ENCODE results near the gene UBAC2.

Gene UBAC2

GRCh38 chr13:99367106-99367616 is 166.5 kb downstream of the UBAC2 start:
- Histone ChIP-seq H3K36me3 (ENCODE audit: insufficient read depth, low read length) (no peaks in the 10 kb centered on the region), H3K79me2 (ENCODE audit: control insufficient read depth, insufficient read depth, low read length, unreplicated experiment) (no peaks in the 10 kb centered on the region), H3K27ac (ENCODE audit: low read depth, low read length) (no peak overlapping the region), H2AFZ (ENCODE audit: low read length, unreplicated experiment) (no peak overlapping the region), H3K27me3 (ENCODE audit: insufficient read depth, low read length) (no peaks in the 10 kb centered on the region), H3K4me1 (ENCODE audit: control insufficient read depth, insufficient read depth, low read length, unreplicated experiment) (no peaks in the 10 kb centered on the region), H3K4me3 (ENCODE audit: low read depth, low read length) (no peak overlapping the region)

DNA sequence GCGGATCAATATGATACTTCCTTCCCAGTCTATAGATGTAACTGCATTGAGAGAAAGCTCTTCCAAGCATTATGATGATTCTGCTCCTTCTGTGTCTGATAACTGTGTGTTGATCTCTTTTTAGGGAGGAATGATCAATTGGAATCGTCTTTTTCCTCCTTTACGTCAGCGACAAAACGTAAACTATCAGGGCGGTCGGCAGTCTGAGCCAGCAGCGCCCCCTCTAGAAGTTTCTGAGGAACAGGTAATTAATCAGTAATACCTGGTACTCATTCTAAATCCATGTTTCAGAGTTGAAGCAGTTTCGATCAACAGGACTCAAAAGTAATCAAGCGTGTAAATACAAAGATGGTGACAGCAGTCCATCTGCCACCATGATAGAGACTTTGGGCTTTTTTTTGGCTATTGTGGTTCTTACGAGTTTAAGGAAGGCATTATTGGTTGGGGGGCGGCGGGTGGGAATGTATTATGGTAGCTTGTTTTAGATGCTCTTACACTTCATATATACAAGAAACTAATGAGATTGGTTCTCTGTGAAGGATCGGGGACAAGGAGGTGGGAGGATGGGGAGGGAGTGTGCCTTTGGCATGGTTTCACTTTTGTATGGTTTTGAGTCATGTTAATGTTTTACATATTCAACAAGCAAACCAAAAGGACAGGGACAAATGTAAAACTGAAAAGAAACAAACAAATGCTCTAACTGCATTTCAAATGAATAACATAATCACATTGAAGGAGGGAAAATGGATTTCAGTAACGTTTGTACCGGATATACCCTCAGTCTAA is 167.2 kb downstream of the UBAC2 start:
- Histone ChIP-seq H3K36me3 (ENCODE audit: insufficient read depth, low read length) (no peaks in the 10 kb centered on the region), H3K4me3 (ENCODE audit: low read depth, low read length) (no peak overlapping the region), H2AFZ (ENCODE audit: low read length, unreplicated experiment) (no peak overlapping the region), H3K4me1 (ENCODE audit: control insufficient read depth, insufficient read depth, low read length, unreplicated experiment) (no peaks in the 10 kb centered on the region), H3K27ac (ENCODE audit: low read depth, low read length) (no peak overlapping the region), H3K27me3 (ENCODE audit: insufficient read depth, low read length) (no peaks in the 10 kb centered on the region), H3K79me2 (ENCODE audit: control insufficient read depth, insufficient read depth, low read length, unreplicated experiment) (no peaks in the 10 kb centered on the region)

DNA sequence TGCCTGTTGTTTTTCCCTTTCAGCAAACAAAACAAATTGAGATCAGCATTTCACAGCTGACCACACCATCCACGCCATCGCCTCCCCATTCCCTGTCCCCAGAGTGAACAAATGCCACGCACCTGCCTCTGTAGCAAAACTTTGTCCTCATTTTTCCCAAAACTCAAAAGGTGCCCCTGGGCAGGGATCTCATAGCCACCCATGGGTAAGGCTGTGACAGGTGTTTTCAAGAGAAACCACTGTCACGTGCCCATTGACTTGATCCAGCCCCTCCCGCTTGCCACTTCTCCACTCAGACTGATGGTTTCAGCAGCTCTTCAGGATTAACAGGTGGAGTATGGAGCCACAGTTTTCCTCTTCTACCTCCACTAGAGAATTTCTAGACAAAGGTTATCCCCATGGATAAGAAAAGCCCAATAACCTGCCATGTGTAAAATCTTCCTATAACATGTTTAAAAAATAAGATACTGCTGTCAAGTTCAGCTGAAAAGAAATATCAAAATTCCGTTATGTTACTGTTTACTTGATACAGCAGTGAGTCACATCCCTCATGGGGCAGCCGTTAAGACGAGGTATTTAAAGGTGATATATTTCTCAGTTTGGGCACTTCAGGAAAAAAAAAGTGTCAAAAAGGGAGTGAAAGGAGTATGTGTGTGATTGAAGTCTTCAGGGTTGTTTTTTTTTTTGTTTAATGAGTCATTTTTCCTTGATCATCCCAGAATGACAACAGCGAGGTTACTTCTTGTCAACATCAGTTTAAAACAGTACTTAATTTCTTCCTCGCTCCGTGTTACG is 170.0 kb downstream of the UBAC2 start:
- Histone ChIP-seq H3K79me2 (ENCODE audit: control insufficient read depth, insufficient read depth, low read length, unreplicated experiment) (no peaks in the 10 kb centered on the region), H3K4me3 (ENCODE audit: low read depth, low read length) (no peak overlapping the region), H3K27ac (ENCODE audit: low read depth, low read length) (no peak overlapping the region), H2AFZ (ENCODE audit: low read length, unreplicated experiment) (no peak overlapping the region), H3K4me1 (ENCODE audit: control insufficient read depth, insufficient read depth, low read length, unreplicated experiment) (no peaks in the 10 kb centered on the region), H3K27me3 (ENCODE audit: insufficient read depth, low read length) (no peaks in the 10 kb centered on the region), H3K36me3 (ENCODE audit: insufficient read depth, low read length) (no peaks in the 10 kb centered on the region)

DNA sequence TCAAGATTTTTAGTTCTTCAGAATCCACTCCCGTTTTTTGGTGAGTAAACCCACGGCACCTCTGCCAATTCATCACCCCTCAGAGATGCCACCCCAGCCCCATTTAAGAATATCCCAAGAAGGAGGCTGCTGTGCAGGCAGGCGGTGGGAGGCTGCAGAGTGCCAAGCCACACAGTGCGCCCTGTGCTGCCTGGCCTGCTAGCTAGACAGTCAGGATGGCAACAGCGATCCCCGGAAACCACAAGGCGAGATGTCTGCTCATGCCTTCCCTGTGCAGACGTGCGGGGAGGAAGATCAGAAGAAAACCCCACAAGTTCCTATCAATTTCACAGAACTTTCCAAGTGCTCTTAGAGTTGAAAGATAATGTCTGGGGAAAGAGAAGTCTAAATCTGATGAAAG is 171.3 kb downstream of the UBAC2 start:
- Histone ChIP-seq H3K27me3 (ENCODE audit: insufficient read depth, low read length) (no peaks in the 10 kb centered on the region), H3K4me3 (ENCODE audit: low read depth, low read length) (no peak overlapping the region), H2AFZ (ENCODE audit: low read length, unreplicated experiment) (no peak overlapping the region), H3K36me3 (ENCODE audit: insufficient read depth, low read length) (no peaks in the 10 kb centered on the region), H3K4me1 (ENCODE audit: control insufficient read depth, insufficient read depth, low read length, unreplicated experiment) (no peaks in the 10 kb centered on the region), H3K79me2 (ENCODE audit: control insufficient read depth, insufficient read depth, low read length, unreplicated experiment) (no peaks in the 10 kb centered on the region), H3K27ac (ENCODE audit: low read depth, low read length) (no peak overlapping the region)

DNA sequence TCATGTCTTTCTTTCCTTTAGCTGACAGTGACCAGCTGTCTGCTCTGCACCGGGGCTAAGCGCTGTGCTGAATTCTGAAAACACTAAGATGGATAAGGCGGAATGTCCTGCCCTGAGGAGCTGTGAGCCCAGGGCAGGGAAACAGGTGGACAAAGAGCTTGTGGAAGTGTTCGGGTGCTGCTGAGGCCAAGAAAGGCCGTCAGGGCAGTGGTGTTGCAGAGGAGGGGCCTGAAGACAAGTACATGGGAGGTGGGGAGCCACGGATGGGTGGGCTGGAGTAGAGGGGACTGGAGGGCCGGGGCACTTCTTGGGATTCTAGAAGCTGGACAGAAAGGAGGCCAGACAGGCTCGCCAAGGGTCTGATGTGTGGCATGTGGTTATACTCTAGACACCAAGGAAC is 172.8 kb downstream of the UBAC2 start:
- Histone ChIP-seq H2AFZ (ENCODE audit: low read length, unreplicated experiment) (no peak overlapping the region), H3K36me3 (ENCODE audit: insufficient read depth, low read length) (no peaks in the 10 kb centered on the region)

DNA sequence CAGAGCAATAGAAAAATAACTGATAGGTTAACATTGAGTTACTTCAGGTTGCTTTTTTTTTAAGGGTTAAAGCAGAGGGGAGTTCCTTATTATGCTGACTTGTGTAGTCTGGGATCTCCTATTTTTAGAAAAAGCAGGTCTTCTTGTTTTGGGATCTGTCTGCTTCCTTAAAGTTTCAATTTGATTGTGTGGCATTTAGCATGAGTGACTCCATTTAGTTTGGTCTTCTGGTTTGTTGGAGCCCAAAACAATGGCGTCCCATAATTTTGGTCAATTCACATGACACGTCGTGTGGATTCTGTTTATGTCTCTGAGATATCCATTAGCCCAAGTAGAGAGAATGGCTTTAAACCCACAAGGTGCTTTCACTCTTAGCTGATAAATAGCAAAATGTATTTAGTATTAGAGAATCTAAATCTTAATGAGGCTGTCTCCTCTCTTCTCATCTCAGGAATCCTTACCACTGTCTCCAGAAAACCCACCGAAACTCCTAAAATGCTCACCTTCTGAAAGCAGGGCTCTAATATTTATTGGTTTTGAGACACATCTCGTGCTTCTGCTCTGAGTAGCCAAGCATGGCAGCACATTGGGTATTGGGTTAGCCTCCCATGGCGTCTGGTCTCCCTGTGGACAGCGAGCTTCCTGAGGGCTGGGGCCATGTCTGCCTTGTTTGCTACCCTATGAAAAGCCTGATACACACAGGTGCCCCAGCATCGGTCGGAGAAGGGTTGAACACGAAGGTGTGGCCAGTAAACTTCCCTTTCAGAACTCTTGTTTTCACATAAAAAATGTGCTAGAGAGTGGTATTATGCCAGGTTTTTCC is 173.7 kb downstream of the UBAC2 start:
- H3K27me3 ChIP-seq (ENCODE audit: insufficient read depth, low read length), result no peaks in the 10 kb centered on the region
- no peak overlapping the region for H3K27ac ChIP-seq (ENCODE audit: low read depth, low read length)
- H3K4me1 ChIP-seq (ENCODE audit: control insufficient read depth, insufficient read depth, low read length, unreplicated experiment), result no peaks in the 10 kb centered on the region
- no peaks in the 10 kb centered on the region for H3K36me3 ChIP-seq (ENCODE audit: insufficient read depth, low read length)
- no peak overlapping the region for H2AFZ ChIP-seq (ENCODE audit: low read length, unreplicated experiment)
- H3K4me3 ChIP-seq (ENCODE audit: low read depth, low read length), result no peak overlapping the region
- H3K79me2 ChIP-seq (ENCODE audit: control insufficient read depth, insufficient read depth, low read length, unreplicated experiment), result no peaks in the 10 kb centered on the region

More for the DNA sequence above, 172.8 kb downstream of the UBAC2 start:
- Histone ChIP-seq H3K27me3 (ENCODE audit: insufficient read depth, low read length) (no peaks in the 10 kb centered on the region), H3K79me2 (ENCODE audit: control insufficient read depth, insufficient read depth, low read length, unreplicated experiment) (no peaks in the 10 kb centered on the region), H3K27ac (ENCODE audit: low read depth, low read length) (no peak overlapping the region), H3K4me1 (ENCODE audit: control insufficient read depth, insufficient read depth, low read length, unreplicated experiment) (no peaks in the 10 kb centered on the region), H3K4me3 (ENCODE audit: low read depth, low read length) (no peak overlapping the region)

DNA sequence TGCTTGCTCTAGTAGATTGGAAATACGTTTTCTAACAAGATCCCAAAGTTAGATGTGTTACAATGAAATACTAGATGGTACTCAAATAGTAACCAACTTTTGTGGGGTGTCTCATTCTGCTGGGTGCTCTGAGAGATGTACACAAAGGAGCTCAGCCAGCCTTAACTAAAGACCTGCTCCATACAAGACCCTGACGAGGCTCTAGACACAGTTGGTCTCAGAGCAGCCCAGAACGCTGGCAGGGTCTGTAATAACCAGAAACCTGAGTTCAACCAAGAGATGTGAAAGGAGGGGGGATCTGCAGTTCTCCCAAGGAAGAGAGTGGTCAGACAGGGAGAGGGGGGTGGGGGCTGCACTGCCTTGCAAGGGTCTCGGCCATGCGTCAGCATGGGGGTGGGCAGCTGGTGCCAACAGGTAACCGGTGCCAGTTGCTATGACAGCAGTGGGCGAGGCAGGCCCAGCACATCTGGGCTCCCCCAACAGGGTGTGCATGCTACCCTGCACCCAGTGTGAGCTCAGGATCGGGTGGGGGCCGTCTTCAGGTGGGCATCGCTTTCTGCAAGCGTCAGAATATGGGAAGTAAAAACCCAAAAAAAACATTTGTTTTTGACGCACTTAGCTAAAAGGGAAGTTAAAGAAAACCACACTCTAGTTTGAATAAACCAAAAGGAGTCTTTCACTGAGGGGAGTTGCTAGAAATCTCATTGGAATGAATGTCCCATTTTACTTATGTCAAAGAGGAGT is 174.5 kb downstream of the UBAC2 start:
- no peak overlapping the region for H3K27ac ChIP-seq (ENCODE audit: low read depth, low read length)
- no peaks in the 10 kb centered on the region for H3K36me3 ChIP-seq (ENCODE audit: insufficient read depth, low read length)
- H3K79me2 ChIP-seq (ENCODE audit: control insufficient read depth, insufficient read depth, low read length, unreplicated experiment), result no peaks in the 10 kb centered on the region
- no peaks in the 10 kb centered on the region for H3K4me1 ChIP-seq (ENCODE audit: control insufficient read depth, insufficient read depth, low read length, unreplicated experiment)
- H3K27me3 ChIP-seq (ENCODE audit: insufficient read depth, low read length), result no peaks in the 10 kb centered on the region
- no peak overlapping the region for H3K4me3 ChIP-seq (ENCODE audit: low read depth, low read length)
- no peak overlapping the region for H2AFZ ChIP-seq (ENCODE audit: low read length, unreplicated experiment)

DNA sequence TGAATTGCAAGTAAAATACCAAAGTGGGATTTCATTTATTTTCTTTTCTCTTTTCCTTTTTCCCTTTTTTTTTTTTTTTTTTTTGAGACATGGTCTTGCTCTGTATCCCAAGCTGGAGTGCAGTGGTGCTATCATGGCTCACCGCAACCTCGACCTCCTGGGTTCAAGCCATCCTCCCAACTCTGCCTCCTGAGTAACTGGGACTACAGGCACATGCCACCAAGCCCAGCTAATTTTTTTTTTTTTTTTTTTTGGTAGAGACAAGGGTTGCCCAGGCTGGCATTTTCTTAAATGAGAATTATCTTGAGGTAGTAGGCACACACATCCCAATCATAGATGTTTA is 175.1 kb downstream of the UBAC2 start:
- H3K4me1 ChIP-seq (ENCODE audit: control insufficient read depth, insufficient read depth, low read length, unreplicated experiment), result no peaks in the 10 kb centered on the region
- no peaks in the 10 kb centered on the region for H3K79me2 ChIP-seq (ENCODE audit: control insufficient read depth, insufficient read depth, low read length, unreplicated experiment)
- no peaks in the 10 kb centered on the region for H3K27me3 ChIP-seq (ENCODE audit: insufficient read depth, low read length)
- H3K36me3 ChIP-seq (ENCODE audit: insufficient read depth, low read length), result no peaks in the 10 kb centered on the region
- no peak overlapping the region for H3K27ac ChIP-seq (ENCODE audit: low read depth, low read length)
- H3K4me3 ChIP-seq (ENCODE audit: low read depth, low read length), result no peak overlapping the region
- no peak overlapping the region for H2AFZ ChIP-seq (ENCODE audit: low read length, unreplicated experiment)

DNA sequence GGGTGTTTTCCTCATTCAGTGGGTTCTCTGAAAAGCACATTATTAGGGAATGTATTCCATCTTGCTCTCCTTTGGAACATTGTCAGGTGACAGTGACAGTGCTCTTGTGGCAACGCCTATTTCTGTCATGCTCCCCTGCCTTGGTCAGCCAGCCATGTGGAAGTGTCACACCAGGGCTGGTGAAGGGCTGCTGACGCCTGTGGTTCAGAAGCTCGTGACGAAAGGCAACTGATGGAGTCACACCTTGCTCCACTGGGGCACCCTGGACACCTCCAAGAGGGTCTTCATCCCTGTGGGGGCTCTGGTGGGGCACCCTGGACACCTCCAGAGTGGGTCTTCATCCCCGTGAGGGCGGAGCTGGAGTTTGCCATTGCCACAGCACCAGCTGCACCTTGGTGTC is 175.5 kb downstream of the UBAC2 start:
- Histone ChIP-seq H3K27me3 (ENCODE audit: insufficient read depth, low read length) (no peaks in the 10 kb centered on the region), H3K4me1 (ENCODE audit: control insufficient read depth, insufficient read depth, low read length, unreplicated experiment) (no peaks in the 10 kb centered on the region), H3K36me3 (ENCODE audit: insufficient read depth, low read length) (no peaks in the 10 kb centered on the region), H3K27ac (ENCODE audit: low read depth, low read length) (no peak overlapping the region), H3K4me3 (ENCODE audit: low read depth, low read length) (no peak overlapping the region), H2AFZ (ENCODE audit: low read length, unreplicated experiment) (no peak overlapping the region), H3K79me2 (ENCODE audit: control insufficient read depth, insufficient read depth, low read length, unreplicated experiment) (no peaks in the 10 kb centered on the region)

DNA sequence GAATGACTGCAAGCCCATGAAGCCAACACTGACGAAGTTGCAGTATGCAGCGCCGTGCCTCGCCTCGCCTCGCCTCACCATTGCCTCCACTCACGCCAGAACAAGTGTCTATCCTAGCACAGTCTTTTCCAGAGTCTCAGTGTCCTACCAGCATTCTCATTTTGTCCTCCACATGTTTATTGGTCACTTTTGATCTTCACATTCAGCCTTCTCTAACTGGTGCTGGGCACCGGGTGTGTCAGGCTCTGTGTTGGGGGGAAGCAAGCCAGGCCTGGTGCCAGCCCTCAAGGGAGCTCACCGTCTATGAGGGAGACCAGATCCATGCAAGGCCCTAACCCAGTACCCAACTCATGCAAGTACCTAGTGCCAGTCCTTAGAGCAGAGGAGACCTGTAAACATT is 176.3 kb downstream of the UBAC2 start:
- no peaks in the 10 kb centered on the region for H3K27me3 ChIP-seq (ENCODE audit: insufficient read depth, low read length)
- no peak overlapping the region for H3K27ac ChIP-seq (ENCODE audit: low read depth, low read length)
- H2AFZ ChIP-seq (ENCODE audit: low read length, unreplicated experiment), result no peak overlapping the region
- H3K79me2 ChIP-seq (ENCODE audit: control insufficient read depth, insufficient read depth, low read length, unreplicated experiment), result no peaks in the 10 kb centered on the region
- H3K4me1 ChIP-seq (ENCODE audit: control insufficient read depth, insufficient read depth, low read length, unreplicated experiment), result no peaks in the 10 kb centered on the region
- H3K36me3 ChIP-seq (ENCODE audit: insufficient read depth, low read length), result no peaks in the 10 kb centered on the region
- no peak overlapping the region for H3K4me3 ChIP-seq (ENCODE audit: low read depth, low read length)
